CD4-positive, alpha-beta T cell treated with Interleukin-4 for 4 hours (primary cell): Measurements from ENCODE around the gene TXK.

Experiments used
- DNase-seq: peaks from one replicate; pipeline ENCODE4 v3.0.0-alpha.2; 2020

The TXK gene

GRCh38 chr4:48133669-48134068 lies 381 bp downstream of the TXK start:
- no peak for DNase-seq

DNA sequence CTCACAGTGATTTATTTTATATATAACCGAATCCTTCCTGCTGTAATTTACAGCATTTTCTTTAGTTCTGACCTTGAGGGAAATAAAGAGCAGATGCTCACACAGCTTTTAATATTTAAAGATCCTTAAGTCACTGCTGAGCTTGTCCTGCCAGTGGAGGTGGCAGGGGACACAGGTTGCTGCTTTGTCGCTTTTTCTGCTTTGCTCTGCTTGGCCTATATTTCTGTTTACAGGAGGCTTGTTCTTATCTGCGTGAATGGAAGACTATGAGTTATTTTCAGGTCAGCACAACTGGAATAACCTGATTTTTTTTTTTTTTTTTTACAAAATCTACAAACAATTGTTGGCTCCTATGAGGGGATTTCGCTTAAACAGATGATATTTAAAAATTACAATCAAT lies 2.3 kb downstream of the TXK start:
- no peak for DNase-seq

GRCh38 chr4:48130100-48130499 lies 4.0 kb downstream of the TXK start:
- no peak for DNase-seq

GRCh38 chr4:48129307-48130014 lies 4.6 kb downstream of the TXK start:
- DNase-seq = peak; percentile 62

DNA sequence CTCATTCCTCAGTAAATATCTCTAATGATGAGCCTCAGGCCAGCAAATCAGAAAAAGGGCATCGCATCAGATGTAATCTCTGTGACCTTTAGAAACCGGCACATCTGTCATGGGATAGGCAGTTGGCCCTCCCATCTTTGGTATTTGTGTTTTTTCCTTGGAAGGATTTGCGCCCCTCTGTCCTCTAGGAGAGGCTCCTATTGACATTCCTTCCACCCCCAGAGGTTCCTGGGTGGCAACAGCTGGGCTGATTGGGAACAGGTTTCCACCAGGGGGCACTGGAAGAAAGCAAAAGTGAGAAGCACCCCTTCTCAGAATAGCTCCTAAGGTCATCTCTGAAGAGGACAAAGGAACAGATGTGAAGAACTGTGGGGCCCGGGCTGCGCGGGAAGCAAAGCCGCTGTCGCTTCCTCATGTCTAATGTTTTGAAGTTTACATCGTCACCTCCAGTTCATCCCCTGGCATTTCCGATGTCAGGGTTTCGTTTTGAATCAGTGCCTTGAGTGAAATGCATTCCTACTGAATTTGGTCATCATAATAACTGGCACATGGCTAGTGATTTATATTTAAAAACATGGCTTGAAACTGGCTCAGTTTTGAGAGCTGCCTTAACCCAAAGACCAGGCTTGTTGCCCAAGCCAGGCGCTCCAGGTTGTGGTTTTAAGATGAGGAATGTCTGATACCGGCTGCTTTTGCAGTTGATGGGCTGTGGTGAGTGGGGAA lies 6.2 kb downstream of the TXK start:
- peak; percentile 69 for DNase-seq

DNA sequence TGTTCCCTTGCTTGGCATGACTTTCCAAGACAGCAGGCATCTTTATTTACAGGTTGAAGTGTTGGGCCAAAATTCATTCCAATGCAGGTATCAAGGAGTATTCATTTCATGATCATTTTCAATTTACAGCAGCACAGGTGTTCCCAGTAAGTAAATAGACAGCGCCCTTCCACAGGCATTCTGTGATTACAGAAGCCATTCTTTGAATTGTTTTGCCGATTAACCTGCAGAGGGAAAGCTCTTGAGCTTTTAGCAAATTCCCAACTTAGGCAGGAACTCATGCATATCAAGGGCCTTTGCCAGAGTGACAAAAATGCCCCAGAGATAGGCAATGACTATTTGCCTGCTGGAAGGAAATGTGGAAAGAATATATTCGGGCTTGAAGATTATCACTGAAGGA lies 6.8 kb downstream of the TXK start:
- DNase-seq = no peak

- DNase-seq = no peak
Observed at GRCh38 chr4:48126621-48127020, 7.4 kb downstream of the TXK start.

GRCh38 chr4:48124870-48125269 lies 9.2 kb downstream of the TXK start:
- DNase-seq = no peak

- no peak for DNase-seq
Observed at GRCh38 chr4:48122756-48123155, 11.3 kb downstream of the TXK start.

GRCh38 chr4:48121180-48121579 lies 12.9 kb downstream of the TXK start:
- DNase-seq = no peak

DNA sequence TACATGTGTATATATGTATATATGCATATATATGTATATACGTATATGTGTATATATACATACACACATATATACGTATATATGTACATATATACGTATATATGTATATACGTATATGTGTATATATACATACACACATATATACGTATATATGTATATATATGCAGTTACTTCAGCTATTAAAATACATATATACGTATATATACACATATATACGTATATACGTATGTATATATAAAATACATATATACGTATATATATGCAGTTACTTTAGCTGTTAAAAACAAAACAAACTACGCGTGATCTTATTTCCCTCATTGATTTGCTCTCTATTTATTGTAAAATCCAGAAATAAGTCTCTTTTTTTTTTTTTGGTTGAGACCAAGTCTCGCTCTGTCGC lies 13.9 kb downstream of the TXK start:
- DNase-seq = no peak

DNA sequence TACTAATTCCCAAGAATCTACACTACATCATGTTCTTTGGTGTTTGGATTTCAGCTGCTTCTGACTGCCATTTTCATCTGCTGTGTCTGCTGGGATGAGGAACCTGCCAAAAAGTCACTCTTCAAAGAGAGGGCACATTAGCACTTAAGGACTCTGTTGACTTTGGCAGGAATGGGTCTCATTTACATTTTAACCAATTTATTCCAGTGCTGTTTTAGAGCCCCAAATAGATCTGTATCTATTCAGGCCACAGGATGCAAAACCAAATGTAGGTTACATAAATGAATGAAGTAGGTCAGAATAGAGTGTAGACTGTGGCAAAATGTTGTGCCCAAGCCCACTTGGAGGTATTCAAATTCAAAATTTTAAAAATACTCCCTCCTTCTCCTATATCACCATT lies 14.4 kb downstream of the TXK start:
- DNase-seq = no peak

DNA sequence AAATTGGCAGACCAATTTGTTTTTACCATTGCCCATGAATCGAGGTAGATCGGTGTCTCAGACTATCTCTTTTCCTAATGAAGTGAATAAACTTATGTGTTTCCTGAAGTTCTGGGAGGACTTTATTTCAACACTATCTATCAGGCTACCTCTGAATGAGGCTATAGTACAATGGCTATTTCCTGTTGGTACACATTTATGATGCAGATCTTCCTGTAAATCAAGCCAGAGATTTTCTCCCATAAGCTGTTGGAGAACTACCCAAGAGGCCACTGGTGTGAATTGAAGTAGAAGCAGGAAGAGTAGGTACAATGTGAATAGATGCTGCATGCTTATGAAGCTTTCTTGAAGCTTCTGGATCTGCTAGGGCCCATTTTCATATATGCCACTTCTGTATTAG lies 16.0 kb downstream of the TXK start:
- DNase-seq = no peak

GRCh38 chr4:48116582-48116981 lies 17.5 kb downstream of the TXK start:
- DNase-seq = no peak

DNA sequence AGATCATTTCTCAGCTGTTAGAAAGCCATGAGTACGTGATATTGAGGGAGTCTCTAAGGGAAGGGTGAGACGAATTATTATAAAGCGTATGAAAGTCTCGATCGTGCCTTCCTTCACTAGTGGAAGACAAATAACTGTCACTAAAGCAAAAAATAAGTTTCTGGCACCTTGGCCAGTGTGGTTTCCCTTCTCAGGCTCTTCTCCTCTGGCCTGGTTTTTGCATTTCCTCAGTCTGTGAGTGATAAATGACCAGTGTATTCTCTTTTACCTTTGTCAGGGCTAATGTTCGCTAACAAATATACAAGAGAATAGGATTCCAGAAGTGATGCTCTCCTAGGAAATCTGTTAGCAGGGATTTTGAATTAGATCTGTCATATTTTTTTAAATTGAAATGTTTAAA lies 19.6 kb downstream of the TXK start:
- DNase-seq = no peak

GRCh38 chr4:48112017-48112667 lies 21.9 kb downstream of the TXK start:
- no peak for DNase-seq

DNA sequence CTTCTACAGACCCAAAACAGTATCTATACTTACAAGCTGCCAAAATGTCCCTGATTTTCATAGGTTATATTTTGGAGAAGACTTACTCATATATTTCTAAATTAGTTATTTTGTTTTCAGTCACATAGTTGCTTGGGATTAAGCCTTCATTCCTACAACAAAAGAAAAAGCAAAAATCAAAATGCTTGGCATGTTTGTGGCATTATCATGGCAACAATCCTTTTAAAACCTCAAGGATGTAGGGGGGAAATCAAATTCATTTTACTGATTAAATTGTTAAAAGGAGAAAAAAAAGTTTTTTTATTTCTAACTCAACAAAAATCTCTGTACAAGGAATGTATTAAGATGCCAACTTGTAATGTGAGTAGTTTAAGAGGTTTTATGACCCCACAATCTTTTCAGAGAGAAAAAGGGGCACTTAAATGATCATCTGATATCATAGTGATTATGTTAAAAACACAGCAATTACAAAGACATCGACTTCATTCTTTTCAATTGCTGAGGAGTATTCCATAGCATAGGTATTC lies 23.5 kb downstream of the TXK start:
- DNase-seq = no peak

DNA sequence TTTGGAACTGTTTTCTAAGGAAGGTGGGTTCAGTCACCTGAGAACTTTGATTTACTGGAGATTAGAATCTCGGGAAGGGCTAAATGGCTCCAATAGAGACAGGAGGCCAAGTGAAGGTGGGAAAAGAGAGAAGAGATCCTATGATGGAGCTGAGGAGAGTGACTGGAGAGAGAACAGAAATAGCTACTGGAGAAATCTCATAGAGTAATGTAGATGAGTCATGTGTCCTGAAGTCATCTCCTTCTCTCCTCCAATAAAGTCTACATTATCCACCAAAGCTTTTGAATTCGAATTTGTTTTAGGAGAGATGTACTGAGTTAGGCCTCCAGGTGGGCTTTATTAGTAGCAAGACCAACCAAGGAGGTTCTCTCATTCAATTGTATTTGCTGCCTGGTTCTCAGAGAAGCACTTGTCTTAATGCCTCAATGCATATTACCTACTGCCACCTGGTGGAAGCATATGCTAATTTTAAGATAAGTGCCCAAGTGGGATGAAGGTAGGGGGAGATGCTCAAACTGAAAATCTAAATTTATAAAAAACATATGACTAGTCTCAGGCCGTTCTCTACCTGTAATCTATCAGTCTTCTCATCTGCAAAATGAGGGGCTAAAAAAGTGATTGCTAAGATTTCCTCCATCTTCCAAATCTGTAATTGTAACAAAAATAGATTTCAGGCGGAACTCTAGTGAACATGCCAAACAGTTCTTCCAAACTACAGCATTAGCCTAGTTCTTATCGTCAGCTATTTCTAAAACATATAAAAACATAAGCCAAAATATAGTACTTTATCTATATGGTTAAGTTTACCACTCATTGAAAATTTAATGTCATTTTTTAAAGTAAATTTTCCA lies 24.4 kb downstream of the TXK start:
- peak; percentile 60 for DNase-seq

GRCh38 chr4:48108309-48109073 lies 25.6 kb downstream of the TXK start:
- no peak for DNase-seq

DNA sequence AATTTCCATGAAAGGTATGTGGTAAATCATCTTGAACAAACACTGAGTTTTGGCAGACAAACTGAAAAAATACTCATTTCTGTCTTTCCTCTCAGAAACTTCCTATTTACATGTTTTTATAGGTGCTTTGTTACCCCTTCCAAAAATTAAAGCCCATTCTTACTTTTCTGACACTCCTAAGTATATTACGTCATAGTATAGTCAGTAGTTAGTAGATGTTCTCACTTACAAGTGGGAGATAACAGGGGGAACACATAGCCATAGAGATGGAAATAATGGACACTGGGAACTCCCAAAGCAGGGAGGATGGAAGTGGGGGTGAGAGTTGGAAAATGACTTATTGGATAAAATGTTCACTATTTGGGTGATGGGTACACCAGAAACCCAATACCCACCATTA lies 28.8 kb downstream of the TXK start:
- DNase-seq = no peak

- no peak for DNase-seq
Observed at GRCh38 chr4:48103483-48104139, 30.4 kb downstream of the TXK start.

DNA sequence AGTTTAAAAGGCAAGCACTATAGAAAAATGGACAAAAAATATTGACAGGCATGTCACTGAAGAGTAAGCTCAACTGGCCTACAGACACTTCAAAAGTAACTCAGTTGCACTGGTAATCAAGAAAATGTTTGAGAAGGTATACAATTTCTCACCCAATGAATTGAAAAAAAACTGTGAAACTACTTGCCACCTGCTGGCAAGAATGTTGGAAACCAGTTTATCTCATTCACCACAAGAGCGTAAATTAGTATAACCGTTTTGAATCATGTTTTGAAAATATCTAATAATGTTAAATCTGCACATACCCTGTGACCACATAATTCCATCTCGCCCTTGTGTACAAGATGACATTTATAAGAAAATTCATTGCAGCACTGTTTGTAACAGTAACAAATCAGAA lies 31.7 kb downstream of the TXK start:
- DNase-seq = no peak
